Lower lobe of right lung (tissue), 2 donors: ENCODE results near the gene ZCCHC17. TPM values are rescaled to one million over a fixed set of nuclear protein-coding genes. Genes with fewer than 3 reads are reported as not detected.

ENCODE experiments used
- ATAC-seq, 2 donors: fragments of 200-7000 bp; cut with Tn5 transposase; one replicate each; pipeline ENCODE4 v1.9.1; 2020 to 2022; ENCODE audit warnings: mild to moderate bottlenecking in 2 of 2, moderate library complexity in 2 of 2
- DNase-seq: peaks from one replicate; pipeline ENCODE4 v3.0.0-alpha.2; 2020
- H3K27ac ChIP-seq: fragments of 200-600 bp; one replicate; pipeline ENCODE4 v1.8.0; 2022
- H3K27me3 ChIP-seq: fragments of 200-600 bp; one replicate; pipeline ENCODE4 v1.8.0; 2022; ENCODE audit warnings: low read depth
- H3K36me3 ChIP-seq: fragments of 200-600 bp; one replicate; pipeline ENCODE4 v1.8.0; 2022; ENCODE audit warnings: mild to moderate bottlenecking
- H3K4me1 ChIP-seq: fragments of 200-600 bp; one replicate; pipeline ENCODE4 v1.8.0; 2022
- H3K4me3 ChIP-seq: fragments of 200-600 bp; one replicate; pipeline ENCODE4 v1.8.0; 2022; ENCODE audit warnings: mild to moderate bottlenecking
- H3K9me3 ChIP-seq: fragments of 200-600 bp; one replicate; pipeline ENCODE4 v1.8.0; 2022
- CTCF ChIP-seq: fragments of 200-600 bp; IDR thresholded peaks from one replicate; pipeline ENCODE4 v1.8.0; 2022; ENCODE audit warnings: antibody characterized with exemption, mild to moderate bottlenecking
- intact Hi-C: fragments of 100-400 bp; cut with DNase I; formaldehyde crosslinking; loops from one replicate; pipeline ENCODE4 v1.11.0; 2022
- total RNA-seq: library from RNA; stranded (reverse); fragmentation: NEBNext Ultra II Directional; extraction: Animal tissue kit (Norgen Biotek cat#: 25700); gene quantifications from one replicate; pipeline ENCODE4 v1.2.1, GENCODE V29; 2021
- donor health status: DM: no; HTN: yes; CAD: no; lungs with severe emphysema.

Gene ZCCHC17
- total RNA-seq, 1 donor from 2014 or later, result 22.5 TPM

GRCh38 chr1:31410871-31411270 is 114.0 kb downstream of the ZCCHC17 start:
- TF ChIP-seq CTCF, result no peak
- Histone ChIP-seq H3K4me3 (no peak overlapping the region), H3K27me3 (peaks cover 25% of the 10 kb centered on the region), H3K36me3 (no peaks in the 10 kb centered on the region), H3K9me3 (no peaks in the 10 kb centered on the region), H3K4me1 (peaks cover 7% of the 10 kb centered on the region), H3K27ac (no peak overlapping the region)
- no peak for ATAC-seq
- intact Hi-C loops, result no loop called here
- DNase-seq, result no peak

GRCh38 chr1:31412205-31412604 is 115.4 kb downstream of the ZCCHC17 start:
- no peak for ATAC-seq
- no peak for TF ChIP-seq CTCF
- no peak for DNase-seq
- Histone ChIP-seq H3K4me3 (no peak overlapping the region), H3K9me3 (no peaks in the 10 kb centered on the region), H3K36me3 (no peaks in the 10 kb centered on the region), H3K27ac (no peak overlapping the region), H3K4me1 (peaks cover 7% of the 10 kb centered on the region), H3K27me3 (peaks cover 25% of the 10 kb centered on the region)
- intact Hi-C loops, result no loop called here

GRCh38 chr1:31412732-31413404 is 116.0 kb downstream of the ZCCHC17 start, which contains the start of gene SERINC2:
Gene SERINC2, plus strand, starts transcription at chr1:31413213. Its CDS starts 53 bp downstream, at chr1:31413266.
- no peaks in the 10 kb centered on the region for H3K9me3 ChIP-seq
- peaks cover 7% of the 10 kb centered on the region for H3K4me1 ChIP-seq
- ATAC-seq (peak; percentile 88 to 92), DNase-seq (peak; percentile 59)
- H3K4me3 ChIP-seq, result peak within 1 kb of the TSS; percentile 84
- H3K27ac ChIP-seq, result peak within 1 kb of the TSS; percentile 75
- intact Hi-C loops, result no loop called here
- no peaks in the 10 kb centered on the region for H3K36me3 ChIP-seq
- no peak for TF ChIP-seq CTCF
- peaks cover 25% of the 10 kb centered on the region for H3K27me3 ChIP-seq

- peaks cover 7% of the 10 kb centered on the region for H3K4me1 ChIP-seq
- peaks cover 25% of the 10 kb centered on the region for H3K27me3 ChIP-seq
- DNase-seq, result peak; percentile 89
- peak overlapping the region; percentile 84 for H3K4me3 ChIP-seq
- peak; percentile 84 to 88 for ATAC-seq
- no peaks in the 10 kb centered on the region for H3K36me3 ChIP-seq
- peak overlapping the region; percentile 75 for H3K27ac ChIP-seq
- H3K9me3 ChIP-seq, result no peaks in the 10 kb centered on the region
- intact Hi-C loops, result no loop called here
- TF ChIP-seq CTCF, result no peak
Measured at GRCh38 chr1:31413405-31414001, 116.7 kb downstream of the ZCCHC17 start.

Other genes with a start within 250 kb of the ZCCHC17 start
- 121 TPM for gene PUM1, start 231.3 kb upstream of the ZCCHC17 start, total RNA-seq
- not detected for gene NKAIN1, start 57.1 kb upstream of the ZCCHC17 start, total RNA-seq
- 38.3 TPM for gene SNRNP40, start 244 bp upstream of the ZCCHC17 start, total RNA-seq
- 24.5 TPM for gene FABP3, start 76.0 kb downstream of the ZCCHC17 start, total RNA-seq
- 32.3 TPM for gene SERINC2, start 116.2 kb downstream of the ZCCHC17 start, total RNA-seq